Measurements from ENCODE around the gene PLEKHM1.

GRCh38 chr17:45431531-45432404, 58.8 kb downstream of the PLEKHM1 start:
- no peak for TF ChIP-seq CTCF (IDR thresholded peaks at IDR 0.05; ENCODE audit: poor library complexity)
- no peak for TF ChIP-seq EZH2 (IDR thresholded peaks at IDR 0.05; ENCODE audit: borderline replicate concordance)
